DOHH2 (cell line): ENCODE measurements around the gene RNF181.
A peak's percentile ranks its signal among the peaks of the same experiment; 100 is the strongest.

Source experiments
- H3F3A ChIP-seq: fragments of 200-600 bp; sonication (generic), shearing (Covaris generic); 2 replicates; pipeline ENCODE4 v1.6.0; 2016; ENCODE audit warnings: antibody characterized with exemption, mild to moderate bottlenecking; ENCODE audit not compliant: control insufficient read depth, insufficient read depth
- H3K27ac ChIP-seq: fragments of 200-600 bp; sonication (generic); 2 replicates; pipeline ENCODE4 v1.5.1; 2014; ENCODE audit warnings: low read depth, mild to moderate bottlenecking, low read length, moderate library complexity
- H3K27me3 ChIP-seq: fragments of 200-600 bp; sonication (generic); 2 replicates; pipeline ENCODE4 v1.6.1; 2014; ENCODE audit warnings: mild to moderate bottlenecking, low read length, mixed read lengths; ENCODE audit not compliant: control insufficient read depth
- H3K36me3 ChIP-seq: fragments of 200-600 bp; sonication (generic); 2 replicates; pipeline ENCODE4 v1.6.1; 2014; ENCODE audit warnings: mild to moderate bottlenecking, low read length, moderate library complexity, mixed read lengths; ENCODE audit not compliant: control insufficient read depth
- H3K4me1 ChIP-seq: fragments of 200-600 bp; sonication (generic); 2 replicates; pipeline ENCODE4 v1.6.1; 2014; ENCODE audit warnings: mild to moderate bottlenecking, low read length, mixed read lengths; ENCODE audit not compliant: control insufficient read depth
- H3K4me2 ChIP-seq: fragments of 200-600 bp; sonication (generic); 2 replicates; pipeline ENCODE4 v1.6.0; 2014; ENCODE audit warnings: mild to moderate bottlenecking, low read length, moderate library complexity
- H3K4me3 ChIP-seq: fragments of 200-600 bp; sonication (generic); 2 replicates; pipeline ENCODE4 v1.5.1; 2014; ENCODE audit warnings: mild to moderate bottlenecking, low read length, mixed read lengths
- H3K79me2 ChIP-seq: fragments of 200-600 bp; sonication (generic); 2 replicates; pipeline ENCODE4 v1.6.1; 2014; ENCODE audit warnings: mild to moderate bottlenecking, low read length, mixed read lengths; ENCODE audit not compliant: control insufficient read depth
- H3K9me2 ChIP-seq: fragments of 200-600 bp; sonication (generic); replicated peaks from 2 replicates; pipeline ENCODE4 v1.6.1; 2014; ENCODE audit warnings: mild to moderate bottlenecking, low read length, mixed read lengths; ENCODE audit not compliant: control insufficient read depth
- H3K9me3 ChIP-seq: fragments of 200-600 bp; sonication (generic); 2 replicates; pipeline ENCODE4 v1.6.1; 2014; ENCODE audit warnings: antibody characterized with exemption, low read length, mixed read lengths; ENCODE audit not compliant: control insufficient read depth, insufficient read depth
- H4K20me1 ChIP-seq: fragments of 200-600 bp; sonication (generic); 2 replicates; pipeline ENCODE4 v1.6.0; 2014; ENCODE audit warnings: low read depth, mild to moderate bottlenecking, antibody characterized with exemption, low read length, moderate library complexity; ENCODE audit not compliant: control insufficient read depth, insufficient read depth
- EZH2phosphoT487 ChIP-seq: fragments of 200-600 bp; sonication (generic); IDR thresholded peaks from 2 replicates; pipeline ENCODE4 v1.6.1; 2017; ENCODE audit warnings: borderline replicate concordance, mild to moderate bottlenecking, antibody characterized with exemption, low read length, moderate library complexity, mixed read lengths
- TF ChIP-seq, protein P1 (sequence below): fragments of 200-600 bp; sonication (generic); IDR thresholded peaks from one replicate; pipeline ENCODE4 v1.5.1; 2014; ENCODE audit warnings: antibody characterized with exemption, mild to moderate bottlenecking, low read depth, low read length; ENCODE audit not compliant: poor library complexity, severe bottlenecking

The RNF181 gene

GRCh38 chr2:85593023-85593422 lies 2.5 kb upstream of the RNF181 start:
- Histone ChIP-seq H3K4me1 (peaks cover 29% of the 10 kb centered on the region), H3K9me2 (no peaks in the 10 kb centered on the region), H3K27me3 (no peaks in the 10 kb centered on the region), H3K4me3 (no peak overlapping the region), H3F3A (no peaks in the 10 kb centered on the region), H3K9me3 (no peaks in the 10 kb centered on the region), H3K36me3 (peaks cover 18% of the 10 kb centered on the region), H3K4me2 (no peak overlapping the region), H3K27ac (no peak overlapping the region), H3K79me2 (peaks cover 34% of the 10 kb centered on the region), H4K20me1 (no peaks in the 10 kb centered on the region)
- no peak for TF ChIP-seq EZH2phosphoT487

GRCh38 chr2:85594715-85595300 lies 737 bp upstream of the RNF181 start:
- Histone ChIP-seq H3K79me2 (peaks cover 34% of the 10 kb centered on the region), H3K4me2 (peak overlapping the region; percentile 85), H3F3A (no peaks in the 10 kb centered on the region), H3K36me3 (peaks cover 22% of the 10 kb centered on the region), H3K4me3 (peak overlapping the region; percentile 96), H3K9me2 (no peaks in the 10 kb centered on the region), H4K20me1 (no peaks in the 10 kb centered on the region), H3K9me3 (no peaks in the 10 kb centered on the region), H3K4me1 (peaks cover 36% of the 10 kb centered on the region), H3K27me3 (no peaks in the 10 kb centered on the region), H3K27ac (peak overlapping the region; percentile 25)
- TF ChIP-seq, protein P1, sequence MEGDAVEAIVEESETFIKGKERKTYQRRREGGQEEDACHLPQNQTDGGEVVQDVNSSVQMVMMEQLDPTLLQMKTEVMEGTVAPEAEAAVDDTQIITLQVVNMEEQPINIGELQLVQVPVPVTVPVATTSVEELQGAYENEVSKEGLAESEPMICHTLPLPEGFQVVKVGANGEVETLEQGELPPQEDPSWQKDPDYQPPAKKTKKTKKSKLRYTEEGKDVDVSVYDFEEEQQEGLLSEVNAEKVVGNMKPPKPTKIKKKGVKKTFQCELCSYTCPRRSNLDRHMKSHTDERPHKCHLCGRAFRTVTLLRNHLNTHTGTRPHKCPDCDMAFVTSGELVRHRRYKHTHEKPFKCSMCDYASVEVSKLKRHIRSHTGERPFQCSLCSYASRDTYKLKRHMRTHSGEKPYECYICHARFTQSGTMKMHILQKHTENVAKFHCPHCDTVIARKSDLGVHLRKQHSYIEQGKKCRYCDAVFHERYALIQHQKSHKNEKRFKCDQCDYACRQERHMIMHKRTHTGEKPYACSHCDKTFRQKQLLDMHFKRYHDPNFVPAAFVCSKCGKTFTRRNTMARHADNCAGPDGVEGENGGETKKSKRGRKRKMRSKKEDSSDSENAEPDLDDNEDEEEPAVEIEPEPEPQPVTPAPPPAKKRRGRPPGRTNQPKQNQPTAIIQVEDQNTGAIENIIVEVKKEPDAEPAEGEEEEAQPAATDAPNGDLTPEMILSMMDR: no peak
- TF ChIP-seq EZH2phosphoT487: no peak

DNA sequence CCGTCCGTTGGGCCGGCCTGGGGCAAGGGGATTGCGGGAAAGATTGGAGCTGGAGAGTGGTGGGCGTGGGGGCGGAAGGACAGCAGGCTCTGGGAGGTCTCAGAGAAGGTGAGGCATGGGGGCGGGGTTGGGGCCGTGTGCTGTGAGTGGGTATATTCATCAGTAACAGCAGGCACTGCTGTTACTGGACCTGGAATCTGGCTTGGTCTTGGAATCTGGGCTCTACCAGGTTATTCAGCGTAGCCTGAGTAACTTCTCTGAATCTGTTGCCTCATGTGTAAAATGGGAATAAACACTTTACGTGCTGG lies 435 bp downstream of the RNF181 start:
- Histone ChIP-seq H3F3A (no peaks in the 10 kb centered on the region), H3K9me2 (no peaks in the 10 kb centered on the region), H3K9me3 (no peaks in the 10 kb centered on the region), H3K4me3 (peak overlapping the region; percentile 96), H3K36me3 (peaks cover 22% of the 10 kb centered on the region), H3K4me2 (peak overlapping the region; percentile 85), H3K27me3 (no peaks in the 10 kb centered on the region), H3K27ac (no peak overlapping the region), H4K20me1 (no peaks in the 10 kb centered on the region), H3K79me2 (peaks cover 34% of the 10 kb centered on the region), H3K4me1 (peaks cover 36% of the 10 kb centered on the region)
- TF ChIP-seq EZH2phosphoT487: no peak
- TF ChIP-seq, protein P1: no peak

DNA sequence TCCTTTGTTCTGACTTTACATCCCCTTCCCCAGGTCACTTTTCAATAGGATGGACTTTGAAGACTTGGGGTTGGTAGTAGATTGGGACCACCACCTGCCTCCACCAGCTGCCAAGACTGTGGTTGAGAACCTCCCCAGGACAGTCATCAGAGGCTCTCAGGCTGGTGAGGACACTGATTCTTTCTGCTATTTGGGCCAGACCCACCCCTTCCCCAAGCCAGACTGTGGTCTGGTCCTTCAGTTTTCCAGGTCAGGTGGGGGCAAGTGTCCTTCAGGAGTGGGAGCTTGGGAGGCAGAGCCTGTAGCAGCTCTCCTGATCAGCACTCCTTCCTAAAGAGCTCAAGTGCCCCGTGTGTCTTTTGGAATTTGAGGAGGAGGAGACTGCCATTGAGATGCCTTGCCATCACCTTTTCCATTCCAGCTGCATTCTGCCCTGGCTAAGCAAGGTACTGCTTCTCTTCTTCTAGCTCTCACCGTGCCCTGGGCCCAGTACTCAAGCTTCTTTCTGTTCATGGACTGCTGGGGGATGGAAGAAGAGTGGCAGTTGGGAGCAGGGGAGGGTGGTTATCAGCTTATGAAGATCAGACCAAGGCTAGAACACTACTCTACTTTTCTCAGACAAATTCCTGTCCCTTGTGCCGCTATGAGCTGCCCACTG lies 1.1 kb downstream of the RNF181 start:
- Histone ChIP-seq H3K79me2 (peaks cover 34% of the 10 kb centered on the region), H3K4me2 (peak overlapping the region; percentile 85), H3K4me3 (peak overlapping the region; percentile 96), H4K20me1 (no peaks in the 10 kb centered on the region), H3K27ac (no peak overlapping the region), H3K36me3 (peaks cover 22% of the 10 kb centered on the region), H3K9me2 (no peaks in the 10 kb centered on the region), H3K9me3 (no peaks in the 10 kb centered on the region), H3F3A (no peaks in the 10 kb centered on the region), H3K27me3 (no peaks in the 10 kb centered on the region), H3K4me1 (peaks cover 36% of the 10 kb centered on the region)
- TF ChIP-seq, protein P1: no peak
- no peak for TF ChIP-seq EZH2phosphoT487
